Measurements from ENCODE around the gene AFAP1L2.

The AFAP1L2 gene

DNA sequence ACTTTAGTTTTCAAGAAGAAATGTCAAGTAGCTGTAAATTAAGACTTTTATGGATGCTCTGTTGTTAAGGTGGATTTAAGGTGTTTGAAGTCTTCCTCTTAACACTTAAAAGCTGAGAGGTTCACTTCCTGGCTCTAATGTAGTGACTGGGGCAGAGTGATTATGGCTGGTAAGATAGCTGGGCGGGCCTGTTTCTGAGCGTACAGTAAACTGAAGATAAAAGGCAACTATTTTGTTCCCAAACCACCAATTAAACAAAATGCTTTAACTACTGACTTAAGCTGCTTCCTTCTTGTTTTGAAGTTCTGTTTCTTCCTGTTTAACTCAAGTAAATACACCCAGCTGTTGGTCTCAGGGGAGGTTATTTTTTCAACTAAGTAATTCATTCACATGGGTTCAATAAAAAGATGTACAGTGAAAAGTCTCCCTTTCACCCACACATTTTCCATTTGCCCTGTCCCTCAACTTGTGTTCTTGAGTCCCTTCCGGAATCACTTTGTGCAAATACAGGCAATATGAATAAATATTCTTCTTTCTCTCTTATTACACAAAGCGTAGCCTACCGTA, 145.9 kb downstream of the AFAP1L2 start:
- no peak for DNase-seq

DNA sequence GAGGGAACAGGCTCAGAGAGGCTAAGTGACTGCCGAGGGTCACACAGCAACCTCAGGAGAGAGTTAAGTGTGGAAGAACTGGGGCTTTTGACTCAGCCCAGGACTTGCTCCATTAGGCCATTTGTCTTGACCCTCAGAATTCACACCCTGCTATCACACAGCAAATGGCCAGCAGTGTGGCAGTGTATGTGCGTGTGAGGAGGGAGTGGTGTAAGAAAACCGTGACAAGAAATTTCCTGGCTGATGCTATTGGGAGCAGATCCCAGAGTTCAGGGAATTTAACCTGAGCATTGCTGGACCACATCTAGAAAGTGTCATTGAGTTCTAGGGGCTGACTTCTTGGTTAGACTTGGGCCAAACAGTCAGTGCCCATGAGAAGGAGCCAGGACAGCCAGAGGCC, 146.8 kb downstream of the AFAP1L2 start:
- DNase-seq: no peak

- DNase-seq: no peak
Measured at GRCh38 chr10:114256822-114257221, 147.5 kb downstream of the AFAP1L2 start.

DNA sequence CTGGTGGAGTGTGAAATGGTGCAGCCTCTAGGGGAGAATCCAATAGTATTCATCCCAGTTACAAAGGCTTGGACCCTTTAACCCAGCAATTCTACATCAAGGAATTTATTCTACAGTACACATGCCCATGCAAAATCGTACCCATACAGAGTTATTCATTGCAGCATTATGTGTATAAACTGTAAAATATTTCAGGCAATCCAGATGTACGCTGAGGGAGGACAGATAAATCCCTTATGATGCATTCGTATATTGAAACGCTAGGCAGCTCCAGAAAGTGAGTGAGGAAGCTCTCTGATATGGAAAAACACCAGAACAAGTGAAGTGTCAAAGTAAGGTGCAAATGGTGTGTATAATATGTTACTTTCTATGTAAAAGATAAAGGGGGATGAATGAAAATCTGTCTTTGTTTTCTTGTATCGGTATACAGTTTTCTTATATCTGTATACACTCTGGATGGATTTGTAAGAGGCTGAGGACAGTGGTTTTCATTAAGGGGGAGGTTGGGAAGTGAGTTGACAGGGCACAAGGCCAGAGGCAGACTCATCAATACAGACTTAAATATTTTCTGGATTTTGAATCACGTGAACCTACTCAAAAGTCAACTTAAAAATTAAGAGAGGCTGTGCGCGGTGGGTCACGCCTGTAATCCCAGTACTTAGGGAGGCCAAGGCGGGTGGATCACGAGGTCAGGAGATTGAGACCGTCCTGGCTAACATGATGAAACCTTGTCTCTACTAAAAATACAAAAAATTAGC, 148.1 kb downstream of the AFAP1L2 start:
- DNase-seq: no peak

DNA sequence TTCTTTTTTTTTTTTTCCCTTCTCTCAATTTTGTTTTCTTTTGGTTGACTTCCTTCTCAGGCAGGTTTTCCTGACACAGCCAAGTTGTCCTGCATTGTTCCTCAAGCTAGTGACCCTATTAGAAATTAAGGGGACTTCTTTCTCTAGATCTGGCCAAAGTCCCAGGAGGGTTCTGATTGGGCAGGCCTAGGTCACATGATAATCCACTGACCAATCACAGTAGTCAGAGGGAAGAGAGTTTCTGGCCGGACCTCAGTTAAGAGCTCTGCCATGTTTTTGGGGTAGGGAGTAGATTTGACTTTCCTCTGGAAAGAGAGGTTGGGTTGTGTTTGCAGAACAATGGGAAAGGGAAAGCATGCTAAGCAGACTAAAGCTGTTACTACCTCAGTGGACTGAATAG, 149.1 kb downstream of the AFAP1L2 start:
- no peak for DNase-seq

DNA sequence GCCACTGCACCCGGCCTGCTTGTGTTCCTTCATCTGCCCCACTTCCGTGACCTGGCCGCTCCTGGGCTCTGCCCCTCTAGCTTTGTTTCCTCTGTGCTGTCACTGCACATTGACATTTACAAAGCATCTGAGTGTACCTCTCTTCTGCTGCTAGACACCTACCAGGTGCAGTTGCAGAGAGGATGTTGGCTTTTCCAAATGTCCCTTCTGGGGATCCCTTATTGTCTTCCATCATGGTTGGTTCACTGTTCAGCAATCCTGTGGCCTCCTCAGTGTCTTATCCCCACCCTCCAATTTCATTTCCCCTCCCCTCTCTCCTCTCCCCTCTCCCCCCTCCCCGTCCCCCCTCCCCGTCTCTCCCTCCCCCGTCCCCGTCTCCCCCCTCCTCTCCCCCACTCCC, 151.4 kb downstream of the AFAP1L2 start:
- no peak for DNase-seq

- DNase-seq: no peak
Measured at GRCh38 chr10:114252092-114252491, 152.2 kb downstream of the AFAP1L2 start.

- no peak for DNase-seq
Measured at GRCh38 chr10:114250716-114251115, 153.6 kb downstream of the AFAP1L2 start.

DNA sequence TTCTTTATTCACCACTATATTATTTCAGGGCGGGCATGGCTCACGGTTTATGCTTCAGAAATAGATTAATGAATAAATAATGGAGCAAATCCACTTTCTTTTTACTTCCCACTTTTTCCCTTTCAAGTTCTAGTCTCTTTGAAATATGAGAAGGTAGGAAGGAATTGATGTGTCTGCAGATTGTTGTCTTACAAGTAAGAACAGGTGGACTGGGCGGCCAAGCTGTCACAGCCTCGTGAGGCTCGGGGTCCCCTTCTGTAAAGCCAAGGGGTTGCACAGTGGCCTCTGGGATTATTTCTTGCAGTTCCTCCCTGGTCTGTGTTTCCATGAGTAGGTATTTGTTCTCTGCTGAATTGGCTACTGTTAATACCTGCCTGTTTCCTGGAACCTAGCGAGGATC, 154.1 kb downstream of the AFAP1L2 start:
- DNase-seq: no peak

GRCh38 chr10:114246679-114247305, 157.5 kb downstream of the AFAP1L2 start:
- DNase-seq: no peak

- DNase-seq: no peak
Measured at GRCh38 chr10:114245121-114245791, 159.0 kb downstream of the AFAP1L2 start.

All from NCI-H2029 (cell line).